ENCODE data around the gene NUS1. TPM values are rescaled to one million over a fixed set of nuclear protein-coding genes. Genes with fewer than 3 reads are reported as not detected.
"Not testable (repeated sequence)": the region's sequence is repeated elsewhere in the genome, so short reads cannot be mapped to it uniquely, and the experiment has no call there.

NUS1 gene
- total and polyA plus RNA-seq, 7 donors = 13.2 to 31.4 (median 23.2) TPM

DNA sequence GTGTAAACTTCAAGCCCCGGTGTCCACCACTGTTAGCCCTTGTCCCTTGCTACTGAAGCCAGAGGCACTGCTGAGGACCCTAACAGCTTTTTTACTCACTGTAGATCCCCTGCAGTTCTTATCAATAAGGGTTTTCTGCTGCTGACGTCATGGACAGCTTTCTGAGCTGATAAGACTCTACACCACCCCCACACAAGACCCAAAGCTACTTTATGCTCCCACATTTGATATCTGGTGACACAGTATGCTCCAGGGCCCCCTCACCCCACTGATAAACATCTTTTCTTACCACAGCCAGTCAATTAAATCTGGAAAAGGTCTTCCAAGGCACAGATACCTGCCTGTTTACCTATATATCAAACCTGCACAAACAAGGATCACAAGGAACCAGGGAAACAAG is 65.3 kb downstream of the NUS1 start:
- Histone ChIP-seq H3K4me3 (no peak overlapping the region), H3K27ac (no peak overlapping the region), H3K4me1 (no peaks in the 10 kb centered on the region), H3K27me3 (no peaks in the 10 kb centered on the region), H3K9me3 (peaks cover 0 to 5% (median under 1%) of the 10 kb centered on the region in 4 donors), H3K36me3 (no peaks in the 10 kb centered on the region)
- intact Hi-C loops (cut with DNase I) = no loop called here
- no peak for DNase-seq
- TF ChIP-seq, protein P1, sequence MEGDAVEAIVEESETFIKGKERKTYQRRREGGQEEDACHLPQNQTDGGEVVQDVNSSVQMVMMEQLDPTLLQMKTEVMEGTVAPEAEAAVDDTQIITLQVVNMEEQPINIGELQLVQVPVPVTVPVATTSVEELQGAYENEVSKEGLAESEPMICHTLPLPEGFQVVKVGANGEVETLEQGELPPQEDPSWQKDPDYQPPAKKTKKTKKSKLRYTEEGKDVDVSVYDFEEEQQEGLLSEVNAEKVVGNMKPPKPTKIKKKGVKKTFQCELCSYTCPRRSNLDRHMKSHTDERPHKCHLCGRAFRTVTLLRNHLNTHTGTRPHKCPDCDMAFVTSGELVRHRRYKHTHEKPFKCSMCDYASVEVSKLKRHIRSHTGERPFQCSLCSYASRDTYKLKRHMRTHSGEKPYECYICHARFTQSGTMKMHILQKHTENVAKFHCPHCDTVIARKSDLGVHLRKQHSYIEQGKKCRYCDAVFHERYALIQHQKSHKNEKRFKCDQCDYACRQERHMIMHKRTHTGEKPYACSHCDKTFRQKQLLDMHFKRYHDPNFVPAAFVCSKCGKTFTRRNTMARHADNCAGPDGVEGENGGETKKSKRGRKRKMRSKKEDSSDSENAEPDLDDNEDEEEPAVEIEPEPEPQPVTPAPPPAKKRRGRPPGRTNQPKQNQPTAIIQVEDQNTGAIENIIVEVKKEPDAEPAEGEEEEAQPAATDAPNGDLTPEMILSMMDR (IDR thresholded peaks at IDR 0.05) = no peak
- TF ChIP-seq POLR2A (IDR thresholded peaks at IDR 0.05) (no peak), EP300 (IDR thresholded peaks at IDR 0.05) (no peak), POLR2AphosphoS5 (IDR thresholded peaks at IDR 0.05) (no peak)
- 46 to 52% methylated on average over 2 of the region's 2 CpGs for WGBS, 2 donors

DNA sequence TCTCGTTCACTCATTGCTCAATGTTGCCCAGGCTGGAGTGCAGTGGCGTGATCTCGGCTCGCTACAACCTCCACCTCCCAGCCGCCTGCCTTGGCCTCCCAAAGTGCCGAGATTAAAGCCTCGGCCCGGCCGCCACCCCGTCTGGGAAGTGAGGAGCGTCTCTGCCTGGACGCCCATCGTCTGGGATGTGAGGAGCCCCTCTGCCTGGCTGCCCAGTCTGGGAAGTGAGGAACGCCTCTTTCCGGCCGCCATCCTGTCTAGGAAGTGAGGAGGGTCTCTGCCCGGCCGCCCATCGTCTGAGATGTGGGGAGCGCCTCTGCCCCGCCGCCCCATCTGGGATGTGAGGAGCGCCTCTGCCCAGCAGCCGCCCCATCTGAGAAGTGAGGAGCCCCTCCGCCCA is 75.4 kb downstream of the NUS1 start:
- intact Hi-C loops (cut with DNase I); H3K27me3 ChIP-seq; DNase-seq; H3K4me3 ChIP-seq; H3K36me3 ChIP-seq; H3K9me3 ChIP-seq; H3K27ac ChIP-seq; H3K4me1 ChIP-seq: not testable (repeated sequence)
- WGBS, 2 donors = 96% methylated on average over 25 of the region's 25 CpGs

Other genes with a start within 250 kb of the NUS1 start
- gene ROS1, start 249.5 kb upstream of the NUS1 start, total RNA-seq = not detected
- under 1 TPM in 1 of 3 donors, not detected in 2; 0.07 TPM for gene ROS1, start 249.5 kb upstream of the NUS1 start, polyA plus RNA-seq
- 10 to 100 TPM in 2 of 4 donors, 1 to 10 TPM in 2; 5.8 to 16.3 (median 9.7) TPM for gene DCBLD1, start 192.8 kb upstream of the NUS1 start, total RNA-seq
- gene DCBLD1, start 192.8 kb upstream of the NUS1 start, polyA plus RNA-seq = 1 to 10 TPM; 2.3 to 6.8 (median 4.2) TPM
- 10 to 100 TPM; 26.0 to 28.1 (median 26.1) TPM for gene GOPC, start 73.0 kb upstream of the NUS1 start, total RNA-seq
- 10 to 100 TPM; 14.8 to 28.0 (median 20.4) TPM for gene GOPC, start 73.0 kb upstream of the NUS1 start, polyA plus RNA-seq
- 1 to 10 TPM; 3.8 to 8.9 (median 4.4) TPM for gene SLC35F1, start 231.8 kb downstream of the NUS1 start, total RNA-seq
- under 1 TPM in 2 of 3 donors, not detected in 1; under 0.01 to 0.66 TPM for gene SLC35F1, start 231.8 kb downstream of the NUS1 start, polyA plus RNA-seq

Data from sigmoid colon (tissue), 7 donors.